IMR-90 (cell line): ENCODE measurements around the gene ATRAID. TPM values are rescaled to one million over a fixed set of nuclear protein-coding genes. Genes with fewer than 3 reads are reported as not detected.

Source experiments
- ATAC-seq: fragments of 200-7000 bp; cut with Tn5 transposase; 2 replicates; pipeline ENCODE4 v1.9.1; 2020; ENCODE audit warnings: low read depth, mild to moderate bottlenecking, moderate library complexity
- BruUV-seq: library from RNA; stranded (reverse); fragments of 400-500 nt; replicated peaks from 2 replicates; lab custom pipeline; 2021; lab: Mats Ljungman, UMichigan
- CTCF ChIA-PET: fragments of 300-600 bp; formaldehyde crosslinking; extraction: SDS; loops from one replicate; lab custom pipeline; 2021; ENCODE audit warnings: antibody characterized with exemption; lab: Yijun Ruan, JAX
- POLR2A ChIA-PET: fragments of 300-600 bp; sonication (Branson Sonifier 250); formaldehyde crosslinking; loops from one replicate; lab custom pipeline; 2022; ENCODE audit warnings: antibody characterized with exemption; ENCODE audit not compliant: unreplicated experiment; lab: Charles Lee
- DNase-seq: peaks from one replicate; pipeline ENCODE4 v3.0.0; 2013
- H2AFZ ChIP-seq: replicated peaks from 2 replicates; pipeline ENCODE3; 2013; ENCODE audit warnings: low read length, mild to moderate bottlenecking; ENCODE audit not compliant: poor library complexity
- H2AK5ac ChIP-seq: 2 replicates; pipeline ENCODE4 v1.6.1; 2013; ENCODE audit warnings: low read depth, low read length, inconsistent platforms
- H2AK9ac ChIP-seq: replicated peaks from 2 replicates; pipeline ENCODE3; 2013; ENCODE audit warnings: mild to moderate bottlenecking, low read depth, low read length, moderate library complexity; ENCODE audit not compliant: poor library complexity
- H2BK120ac ChIP-seq: 2 replicates; pipeline ENCODE4 v1.6.1; 2013; ENCODE audit warnings: low read depth, low read length, inconsistent platforms
- H2BK15ac ChIP-seq: 3 replicates; pipeline ENCODE4 v1.6.1; 2013; ENCODE audit warnings: low read depth, low read length, inconsistent platforms
- H2BK20ac ChIP-seq: 2 replicates; pipeline ENCODE4 v1.6.1; 2013; ENCODE audit warnings: low read depth, mild to moderate bottlenecking, inconsistent platforms, low read length, moderate library complexity
- H2BK5ac ChIP-seq: 2 replicates; pipeline ENCODE4 v1.6.1; 2013; ENCODE audit warnings: mild to moderate bottlenecking, low read depth, low read length, inconsistent platforms; ENCODE audit not compliant: poor library complexity, severe bottlenecking
- H3K14ac ChIP-seq: replicated peaks from 2 replicates; pipeline ENCODE4 v1.6.1; 2013; ENCODE audit warnings: low read depth, low read length, inconsistent platforms
- H3K18ac ChIP-seq: 2 replicates; pipeline ENCODE4 v1.6.1; 2013; ENCODE audit warnings: low read depth, low read length, control low read depth
- H3K23ac ChIP-seq: 2 replicates; pipeline ENCODE4 v1.6.1; 2013; ENCODE audit warnings: low read depth, low read length, inconsistent platforms
- H3K27ac ChIP-seq: 2 replicates; pipeline ENCODE4 v1.5.1; 2013; ENCODE audit warnings: mild to moderate bottlenecking, control low read depth, low read length; ENCODE audit not compliant: insufficient read depth
- H3K27me3 ChIP-seq: 2 replicates; pipeline ENCODE4 v1.6.1; 2013; ENCODE audit warnings: low read length; ENCODE audit not compliant: control insufficient read depth, insufficient read depth
- H3K36me3 ChIP-seq: 2 replicates; pipeline ENCODE4 v1.6.1; 2013; ENCODE audit warnings: low read length, mixed read lengths; ENCODE audit not compliant: control insufficient read depth, insufficient read depth
- H3K4ac ChIP-seq: 2 replicates; pipeline ENCODE4 v1.6.1; 2013; ENCODE audit warnings: low read depth, low read length, inconsistent platforms
- H3K4me1 ChIP-seq: 2 replicates; pipeline ENCODE4 v1.6.1; 2013; ENCODE audit warnings: low read length, mixed read lengths; ENCODE audit not compliant: control insufficient read depth, insufficient read depth
- H3K4me2 ChIP-seq: 2 replicates; pipeline ENCODE4 v1.6.1; 2013; ENCODE audit warnings: low read depth, mild to moderate bottlenecking, control low read depth, low read length, moderate library complexity
- H3K4me3 ChIP-seq: 2 replicates; pipeline ENCODE4 v1.5.1; 2013; ENCODE audit warnings: low read depth, mild to moderate bottlenecking, control low read depth, low read length, moderate library complexity; ENCODE audit not compliant: insufficient read depth
- H3K56ac ChIP-seq: 2 replicates; pipeline ENCODE4 v1.6.1; 2013; ENCODE audit warnings: low read length, inconsistent platforms; ENCODE audit not compliant: insufficient read depth; ENCODE audit errors: extremely low read depth
- H3K79me1 ChIP-seq, 2 experiments: 2 replicates each; pipeline ENCODE4 v1.6.1; 2013; ENCODE audit warnings: low read length in 2 of 2, inconsistent platforms in 1 of 2, low read depth in 1 of 2
- H3K9ac ChIP-seq: 2 replicates; pipeline ENCODE4 v1.6.1; 2013; ENCODE audit warnings: low read depth, low read length, control low read depth
- H3K9me1 ChIP-seq: 2 replicates; pipeline ENCODE4 v1.6.1; 2013; ENCODE audit warnings: low read length, inconsistent platforms; ENCODE audit not compliant: insufficient read depth
- H3K9me3 ChIP-seq: 2 replicates; pipeline ENCODE4 v1.6.1; 2013; ENCODE audit warnings: low read length; ENCODE audit not compliant: control insufficient read depth, insufficient read depth
- H4K20me1 ChIP-seq: 2 replicates; pipeline ENCODE4 v1.6.1; 2013; ENCODE audit warnings: low read length, inconsistent platforms; ENCODE audit not compliant: insufficient read depth
- H4K5ac ChIP-seq: 2 replicates; pipeline ENCODE4 v1.6.1; 2013; ENCODE audit warnings: mild to moderate bottlenecking, low read depth, low read length, control low read depth
- H4K8ac ChIP-seq, 2 experiments: 2 replicates each; pipeline ENCODE4 v1.6.1; 2013; ENCODE audit warnings: low read depth in 2 of 2, low read length in 2 of 2, control low read depth in 1 of 2, inconsistent platforms in 1 of 2
- H4K91ac ChIP-seq: 2 replicates; pipeline ENCODE4 v1.6.1; 2013; ENCODE audit warnings: low read depth, low read length, inconsistent platforms; ENCODE audit not compliant: insufficient read depth
- BHLHE40 ChIP-seq: fragments of 150-350 bp; IDR thresholded peaks from 2 replicates; pipeline ENCODE4 v1.6.1; 2016; ENCODE audit warnings: mild to moderate bottlenecking, low read depth, low read length
- CEBPB ChIP-seq: IDR thresholded peaks from 2 replicates; pipeline ENCODE4 v1.6.1; 2012; ENCODE audit warnings: low read depth, low read length, improper control_type of control experiment
- CHD1 ChIP-seq: IDR thresholded peaks from 2 replicates; pipeline ENCODE4 v1.6.1; 2012; ENCODE audit warnings: low read depth, low read length, improper control_type of control experiment
- FOS ChIP-seq: fragments of 150-350 bp; IDR thresholded peaks from 2 replicates; pipeline ENCODE4 v1.6.1; 2016; ENCODE audit warnings: low read depth, low read length
- MAFK ChIP-seq: IDR thresholded peaks from 2 replicates; pipeline ENCODE4 v1.6.1; 2012; ENCODE audit warnings: low read depth, low read length, improper control_type of control experiment
- MAZ ChIP-seq: IDR thresholded peaks from 2 replicates; pipeline ENCODE4 v1.6.1; 2012; ENCODE audit warnings: low read depth, mild to moderate bottlenecking, low read length, improper control_type of control experiment, moderate library complexity, borderline replicate concordance
- MXI1 ChIP-seq: IDR thresholded peaks from 2 replicates; pipeline ENCODE4 v1.6.1; 2012; ENCODE audit warnings: low read depth, mild to moderate bottlenecking, low read length, moderate library complexity, borderline replicate concordance
- NFE2L2 ChIP-seq: fragments of 150-350 bp; IDR thresholded peaks from 2 replicates; pipeline ENCODE4 v1.6.1; 2016; ENCODE audit warnings: low read depth, mild to moderate bottlenecking, low read length
- POLR2A ChIP-seq: IDR thresholded peaks from 2 replicates; pipeline ENCODE4 v1.6.1; 2012; ENCODE audit warnings: mild to moderate bottlenecking, low read depth, low read length
- RAD21 ChIP-seq: IDR thresholded peaks from 2 replicates; pipeline ENCODE4 v1.6.1; 2012; ENCODE audit warnings: low read length, improper control_type of control experiment
- RCOR1 ChIP-seq: IDR thresholded peaks from 2 replicates; pipeline ENCODE4 v1.6.1; 2012; ENCODE audit warnings: mild to moderate bottlenecking, low read length, improper control_type of control experiment; ENCODE audit not compliant: insufficient replicate concordance
- RFX5 ChIP-seq: IDR thresholded peaks from 2 replicates; pipeline ENCODE4 v1.8.0; 2012; ENCODE audit warnings: low read depth, mild to moderate bottlenecking, low read length, moderate library complexity
- SMC3 ChIP-seq: fragments of 150-350 bp; IDR thresholded peaks from 2 replicates; pipeline ENCODE4 v1.6.1; 2016; ENCODE audit warnings: low read depth, mild to moderate bottlenecking, antibody characterized with exemption, low read length, moderate library complexity
- WGBS, 2 experiments: methylation state at CpG; one replicate each; pipeline versions ENCODE4 v1.1.5 to v1.1.7; 2013; ENCODE audit warnings: missing lambda C conversion rate in 2 of 2; ENCODE audit not compliant: insufficient read length in 1 of 2; ENCODE audit errors: extremely low coverage in 2 of 2; 5-methylcytosine and 5-hydroxymethylcytosine counted together
- dilution Hi-C: fragments of 300-500 bp; cut with HindIII; formaldehyde crosslinking; loops from one replicate; pipeline ENCODE4 v1.14.3; 2018; ENCODE audit warnings: low sequenced_read_pairs; ENCODE audit not compliant: unreplicated experiment
- in situ Hi-C: fragments of 300-500 bp; cut with MboI; formaldehyde crosslinking; loops from 3 replicates; pipeline ENCODE4 v1.14.3; 2019; ENCODE audit warnings: low sequenced_read_pairs, inconsistent platforms, mixed read lengths
- intact Hi-C: fragments of 100-400 bp; cut with micrococcal nuclease; formaldehyde crosslinking; loops from 2 replicates; pipeline ENCODE4 v1.10.0; 2022
- polyA plus RNA-seq, 3 experiments: library from polyadenylated mRNA; depleted of rRNA; stranded (reverse); fragments of >200 nt; gene quantifications; 2 replicates each; pipeline ENCODE4 v1.2.3, GENCODE V29; 2012; ENCODE audit warnings: low replicate concordance in 1 of 3
- total RNA-seq: library from RNA; depleted of rRNA; stranded (reverse); fragments of >200 nt; gene quantifications from 2 replicates; pipeline ENCODE4 v1.2.3, GENCODE V29; 2012
- TF ChIP-seq, protein P1 (sequence below): conservative IDR thresholded peaks from 2 replicates; pipeline ENCODE4 v1.5.1; 2012; ENCODE audit warnings: mild to moderate bottlenecking, low read depth, low read length, improper control_type of control experiment
- TF ChIP-seq, protein P2 (sequence below): fragments of 150-350 bp; IDR thresholded peaks from 2 replicates; pipeline ENCODE4 v1.6.1; 2017; ENCODE audit warnings: mild to moderate bottlenecking, antibody characterized with exemption, low read length, low read depth
- TF ChIP-seq, protein P3 (sequence below): fragments of 150-350 bp; IDR thresholded peaks from 2 replicates; pipeline ENCODE4 v1.6.1; 2016; ENCODE audit warnings: low read depth, mild to moderate bottlenecking, low read length, moderate library complexity, borderline replicate concordance

Gene ATRAID
- total and polyA plus RNA-seq, 2 of the 4 experiments (the other 2 are of a cell fraction), result 138 to 173 TPM

DNA sequence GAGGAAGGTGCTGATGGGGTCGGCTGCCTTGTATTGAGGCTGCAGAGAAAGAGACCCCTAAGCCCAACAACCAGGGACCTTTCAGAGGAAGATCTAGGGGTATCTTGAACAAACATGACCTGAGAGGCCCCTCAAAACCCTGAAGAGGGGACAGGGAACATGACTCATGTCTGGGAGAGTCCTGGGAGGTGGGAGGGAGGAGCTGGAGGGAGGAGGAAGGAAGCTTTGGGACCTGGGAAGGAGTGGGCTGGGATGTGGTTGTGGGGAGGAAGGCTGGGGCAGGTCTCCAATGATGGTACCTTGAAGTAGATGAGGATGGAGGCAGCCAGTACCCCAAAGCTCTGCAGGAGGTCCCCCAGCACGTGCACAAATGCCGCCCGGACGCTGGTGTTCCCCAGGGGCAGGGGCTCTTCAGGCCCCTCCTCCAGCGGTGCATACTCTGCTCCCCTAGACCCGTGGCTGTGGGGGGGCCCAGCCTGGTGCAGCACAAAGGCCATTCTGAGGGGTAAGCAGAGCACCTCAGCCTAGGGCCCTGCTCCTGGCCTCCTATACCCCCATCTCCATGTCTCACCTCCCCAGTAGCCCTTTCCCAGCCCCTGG is 45.1 kb downstream of the ATRAID start:
- H3K36me3 ChIP-seq, result no peaks in the 10 kb centered on the region
- no peak overlapping the region for H3K18ac ChIP-seq
- dilution Hi-C loops (no loop called here), in situ Hi-C loops (no loop called here), intact Hi-C loops (no loop called here)
- no peaks in the 10 kb centered on the region for H3K9me3 ChIP-seq
- H2BK15ac ChIP-seq, result no peak overlapping the region
- no peaks in the 10 kb centered on the region for H4K20me1 ChIP-seq
- H3K14ac ChIP-seq, result no peak overlapping the region
- H2BK20ac ChIP-seq, result no peak overlapping the region
- BruUV-seq, result no TSS peak
- no peak overlapping the region for H4K5ac ChIP-seq
- no peak for DNase-seq
- no peak overlapping the region for H3K27ac ChIP-seq
- ATAC-seq, result no peak
- no peak overlapping the region; the same call in 1 of the 2 replicates for H3K23ac ChIP-seq
- WGBS, 2 experiments, result 69% methylated on average over 2 of the region's 7 CpGs; no CpG with 5 or more reads in 1 of the 2 experiments
- no peak overlapping the region for H4K8ac ChIP-seq
- no peak overlapping the region for H2BK120ac ChIP-seq
- no peak overlapping the region for H3K4me3 ChIP-seq
- H4K91ac ChIP-seq, result no peak overlapping the region
- H3K4me2 ChIP-seq, result no peak overlapping the region
- no peaks in the 10 kb centered on the region for H3K79me1 ChIP-seq
- H2BK5ac ChIP-seq, result no peak overlapping the region
- ChIA-PET CTCF (no interaction called here), POLR2A (no interaction called here)
- peaks cover 46% of the 10 kb centered on the region for H3K27me3 ChIP-seq
- no peak overlapping the region for H3K56ac ChIP-seq
- no peak overlapping the region for H3K4ac ChIP-seq
- peaks cover 9% of the 10 kb centered on the region; the same call in 1 of the 2 replicates for H3K9me1 ChIP-seq
- no peak overlapping the region for H2AK9ac ChIP-seq
- no peak overlapping the region for H3K9ac ChIP-seq
- no peak overlapping the region for H2AK5ac ChIP-seq
- TF ChIP-seq FOS (no peak), MXI1 (no peak), MAZ (no peak), RFX5 (no peak), RAD21 (no peak), CEBPB (no peak), POLR2A (no peak), CHD1 (no peak), BHLHE40 (no peak), MAFK (no peak), NFE2L2 (no peak), SMC3 (no peak), RCOR1 (no peak)
- TF ChIP-seq, protein P1, sequence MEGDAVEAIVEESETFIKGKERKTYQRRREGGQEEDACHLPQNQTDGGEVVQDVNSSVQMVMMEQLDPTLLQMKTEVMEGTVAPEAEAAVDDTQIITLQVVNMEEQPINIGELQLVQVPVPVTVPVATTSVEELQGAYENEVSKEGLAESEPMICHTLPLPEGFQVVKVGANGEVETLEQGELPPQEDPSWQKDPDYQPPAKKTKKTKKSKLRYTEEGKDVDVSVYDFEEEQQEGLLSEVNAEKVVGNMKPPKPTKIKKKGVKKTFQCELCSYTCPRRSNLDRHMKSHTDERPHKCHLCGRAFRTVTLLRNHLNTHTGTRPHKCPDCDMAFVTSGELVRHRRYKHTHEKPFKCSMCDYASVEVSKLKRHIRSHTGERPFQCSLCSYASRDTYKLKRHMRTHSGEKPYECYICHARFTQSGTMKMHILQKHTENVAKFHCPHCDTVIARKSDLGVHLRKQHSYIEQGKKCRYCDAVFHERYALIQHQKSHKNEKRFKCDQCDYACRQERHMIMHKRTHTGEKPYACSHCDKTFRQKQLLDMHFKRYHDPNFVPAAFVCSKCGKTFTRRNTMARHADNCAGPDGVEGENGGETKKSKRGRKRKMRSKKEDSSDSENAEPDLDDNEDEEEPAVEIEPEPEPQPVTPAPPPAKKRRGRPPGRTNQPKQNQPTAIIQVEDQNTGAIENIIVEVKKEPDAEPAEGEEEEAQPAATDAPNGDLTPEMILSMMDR, result no peak
- TF ChIP-seq, protein P2, sequence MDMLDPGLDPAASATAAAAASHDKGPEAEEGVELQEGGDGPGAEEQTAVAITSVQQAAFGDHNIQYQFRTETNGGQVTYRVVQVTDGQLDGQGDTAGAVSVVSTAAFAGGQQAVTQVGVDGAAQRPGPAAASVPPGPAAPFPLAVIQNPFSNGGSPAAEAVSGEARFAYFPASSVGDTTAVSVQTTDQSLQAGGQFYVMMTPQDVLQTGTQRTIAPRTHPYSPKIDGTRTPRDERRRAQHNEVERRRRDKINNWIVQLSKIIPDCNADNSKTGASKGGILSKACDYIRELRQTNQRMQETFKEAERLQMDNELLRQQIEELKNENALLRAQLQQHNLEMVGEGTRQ, result no peak
- TF ChIP-seq, protein P3, sequence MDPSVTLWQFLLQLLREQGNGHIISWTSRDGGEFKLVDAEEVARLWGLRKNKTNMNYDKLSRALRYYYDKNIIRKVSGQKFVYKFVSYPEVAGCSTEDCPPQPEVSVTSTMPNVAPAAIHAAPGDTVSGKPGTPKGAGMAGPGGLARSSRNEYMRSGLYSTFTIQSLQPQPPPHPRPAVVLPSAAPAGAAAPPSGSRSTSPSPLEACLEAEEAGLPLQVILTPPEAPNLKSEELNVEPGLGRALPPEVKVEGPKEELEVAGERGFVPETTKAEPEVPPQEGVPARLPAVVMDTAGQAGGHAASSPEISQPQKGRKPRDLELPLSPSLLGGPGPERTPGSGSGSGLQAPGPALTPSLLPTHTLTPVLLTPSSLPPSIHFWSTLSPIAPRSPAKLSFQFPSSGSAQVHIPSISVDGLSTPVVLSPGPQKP, result no peak
- peaks cover 6% of the 10 kb centered on the region for H3K4me1 ChIP-seq
- no peak overlapping the region for H2AFZ ChIP-seq
